Measurements from ENCODE around the gene RPL13. TPM values are rescaled to one million over a fixed set of nuclear protein-coding genes. Genes with fewer than 3 reads are reported as not detected.

RPL13 gene
- total and polyA plus RNA-seq, 10 of the 15 experiments (the other 5 are each of a cell fraction or from before 2014, with no cell fraction given) = 386 to 9,428 (median 2,486) TPM

DNA sequence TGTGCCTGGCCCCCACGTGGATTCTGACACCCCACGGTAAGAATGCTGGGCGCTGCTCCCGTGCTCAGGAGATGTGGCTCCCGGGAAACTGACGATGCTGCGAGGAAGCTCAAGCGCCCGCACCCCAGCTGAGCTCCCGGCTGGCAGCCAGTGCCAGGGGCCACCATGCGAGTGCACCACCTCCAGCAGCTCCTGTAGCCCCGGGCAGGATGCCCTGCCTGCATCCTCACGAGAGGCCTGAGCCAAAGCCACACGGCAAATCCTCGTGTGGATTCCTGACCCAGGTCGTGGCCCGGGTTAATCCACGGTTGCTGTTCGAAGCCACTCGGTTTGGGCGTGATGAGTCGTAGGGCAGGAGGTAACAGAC is 41.4 kb downstream of the RPL13 start (continued):
- TF ChIP-seq, protein P1, sequence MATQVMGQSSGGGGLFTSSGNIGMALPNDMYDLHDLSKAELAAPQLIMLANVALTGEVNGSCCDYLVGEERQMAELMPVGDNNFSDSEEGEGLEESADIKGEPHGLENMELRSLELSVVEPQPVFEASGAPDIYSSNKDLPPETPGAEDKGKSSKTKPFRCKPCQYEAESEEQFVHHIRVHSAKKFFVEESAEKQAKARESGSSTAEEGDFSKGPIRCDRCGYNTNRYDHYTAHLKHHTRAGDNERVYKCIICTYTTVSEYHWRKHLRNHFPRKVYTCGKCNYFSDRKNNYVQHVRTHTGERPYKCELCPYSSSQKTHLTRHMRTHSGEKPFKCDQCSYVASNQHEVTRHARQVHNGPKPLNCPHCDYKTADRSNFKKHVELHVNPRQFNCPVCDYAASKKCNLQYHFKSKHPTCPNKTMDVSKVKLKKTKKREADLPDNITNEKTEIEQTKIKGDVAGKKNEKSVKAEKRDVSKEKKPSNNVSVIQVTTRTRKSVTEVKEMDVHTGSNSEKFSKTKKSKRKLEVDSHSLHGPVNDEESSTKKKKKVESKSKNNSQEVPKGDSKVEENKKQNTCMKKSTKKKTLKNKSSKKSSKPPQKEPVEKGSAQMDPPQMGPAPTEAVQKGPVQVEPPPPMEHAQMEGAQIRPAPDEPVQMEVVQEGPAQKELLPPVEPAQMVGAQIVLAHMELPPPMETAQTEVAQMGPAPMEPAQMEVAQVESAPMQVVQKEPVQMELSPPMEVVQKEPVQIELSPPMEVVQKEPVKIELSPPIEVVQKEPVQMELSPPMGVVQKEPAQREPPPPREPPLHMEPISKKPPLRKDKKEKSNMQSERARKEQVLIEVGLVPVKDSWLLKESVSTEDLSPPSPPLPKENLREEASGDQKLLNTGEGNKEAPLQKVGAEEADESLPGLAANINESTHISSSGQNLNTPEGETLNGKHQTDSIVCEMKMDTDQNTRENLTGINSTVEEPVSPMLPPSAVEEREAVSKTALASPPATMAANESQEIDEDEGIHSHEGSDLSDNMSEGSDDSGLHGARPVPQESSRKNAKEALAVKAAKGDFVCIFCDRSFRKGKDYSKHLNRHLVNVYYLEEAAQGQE (IDR thresholded peaks at IDR 0.05; ENCODE audit: low read depth, low read length) = no peak
- TF ChIP-seq, protein P2, sequence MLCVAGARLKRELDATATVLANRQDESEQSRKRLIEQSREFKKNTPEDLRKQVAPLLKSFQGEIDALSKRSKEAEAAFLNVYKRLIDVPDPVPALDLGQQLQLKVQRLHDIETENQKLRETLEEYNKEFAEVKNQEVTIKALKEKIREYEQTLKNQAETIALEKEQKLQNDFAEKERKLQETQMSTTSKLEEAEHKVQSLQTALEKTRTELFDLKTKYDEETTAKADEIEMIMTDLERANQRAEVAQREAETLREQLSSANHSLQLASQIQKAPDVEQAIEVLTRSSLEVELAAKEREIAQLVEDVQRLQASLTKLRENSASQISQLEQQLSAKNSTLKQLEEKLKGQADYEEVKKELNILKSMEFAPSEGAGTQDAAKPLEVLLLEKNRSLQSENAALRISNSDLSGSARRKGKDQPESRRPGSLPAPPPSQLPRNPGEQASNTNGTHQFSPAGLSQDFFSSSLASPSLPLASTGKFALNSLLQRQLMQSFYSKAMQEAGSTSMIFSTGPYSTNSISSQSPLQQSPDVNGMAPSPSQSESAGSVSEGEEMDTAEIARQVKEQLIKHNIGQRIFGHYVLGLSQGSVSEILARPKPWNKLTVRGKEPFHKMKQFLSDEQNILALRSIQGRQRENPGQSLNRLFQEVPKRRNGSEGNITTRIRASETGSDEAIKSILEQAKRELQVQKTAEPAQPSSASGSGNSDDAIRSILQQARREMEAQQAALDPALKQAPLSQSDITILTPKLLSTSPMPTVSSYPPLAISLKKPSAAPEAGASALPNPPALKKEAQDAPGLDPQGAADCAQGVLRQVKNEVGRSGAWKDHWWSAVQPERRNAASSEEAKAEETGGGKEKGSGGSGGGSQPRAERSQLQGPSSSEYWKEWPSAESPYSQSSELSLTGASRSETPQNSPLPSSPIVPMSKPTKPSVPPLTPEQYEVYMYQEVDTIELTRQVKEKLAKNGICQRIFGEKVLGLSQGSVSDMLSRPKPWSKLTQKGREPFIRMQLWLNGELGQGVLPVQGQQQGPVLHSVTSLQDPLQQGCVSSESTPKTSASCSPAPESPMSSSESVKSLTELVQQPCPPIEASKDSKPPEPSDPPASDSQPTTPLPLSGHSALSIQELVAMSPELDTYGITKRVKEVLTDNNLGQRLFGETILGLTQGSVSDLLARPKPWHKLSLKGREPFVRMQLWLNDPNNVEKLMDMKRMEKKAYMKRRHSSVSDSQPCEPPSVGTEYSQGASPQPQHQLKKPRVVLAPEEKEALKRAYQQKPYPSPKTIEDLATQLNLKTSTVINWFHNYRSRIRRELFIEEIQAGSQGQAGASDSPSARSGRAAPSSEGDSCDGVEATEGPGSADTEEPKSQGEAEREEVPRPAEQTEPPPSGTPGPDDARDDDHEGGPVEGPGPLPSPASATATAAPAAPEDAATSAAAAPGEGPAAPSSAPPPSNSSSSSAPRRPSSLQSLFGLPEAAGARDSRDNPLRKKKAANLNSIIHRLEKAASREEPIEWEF (IDR thresholded peaks at IDR 0.05; ENCODE audit: insufficient replicate concordance, low read depth, low read length) = no peak
- TF ChIP-seq POLR2AphosphoS5 (IDR thresholded peaks at IDR 0.05; ENCODE audit: low read length) (no peak), BCL11A (IDR thresholded peaks at IDR 0.05; ENCODE audit: low read depth, low read length) (no peak), BACH1 (IDR thresholded peaks at IDR 0.05; ENCODE audit: borderline replicate concordance) (no peak), ASH2L (IDR thresholded peaks at IDR 0.05; ENCODE audit: borderline replicate concordance, low read depth) (no peak), LARP7 (IDR thresholded peaks at IDR 0.05) (no peak), SP1 (IDR thresholded peaks at IDR 0.05; ENCODE audit: low read depth, low read length) (no peak), CHD4 (IDR thresholded peaks at IDR 0.05) (no peak)
